ENCODE results near the gene ZNF846. TPM values are rescaled to one million over a fixed set of nuclear protein-coding genes. Genes with fewer than 3 reads are reported as not detected.
"Not testable (repeated sequence)": the region's sequence is repeated elsewhere in the genome, so short reads cannot be mapped to it uniquely, and the experiment has no call there.

The ZNF846 gene
- total RNA-seq, 2 donors from 2014 or later, result 3.9 to 12.0 TPM

- H3K9me3 ChIP-seq (ENCODE audit: control insufficient read depth, low read length, poor library complexity, severe bottlenecking), result peaks cover 3% of the 10 kb centered on the region
- no peak overlapping the region for H3K27ac Mint-ChIP-seq
- H3K36me3 Mint-ChIP-seq (ENCODE audit: low read depth), result no peaks in the 10 kb centered on the region
- ATAC-seq, result no peak
- H3K27me3 Mint-ChIP-seq, result no peaks in the 10 kb centered on the region
- H3K4me3 Mint-ChIP-seq, result no peak overlapping the region
- DNase-seq, result no peak
- no peaks in the 10 kb centered on the region for H3K4me1 Mint-ChIP-seq
Measured at GRCh38 chr19:9751446-9751845, 17.1 kb downstream of the ZNF846 start.

GRCh38 chr19:9741476-9742171, 26.9 kb downstream of the ZNF846 start:
- H3K4me3 Mint-ChIP-seq, result no peak overlapping the region
- no peaks in the 10 kb centered on the region for H3K4me1 Mint-ChIP-seq
- H3K27ac Mint-ChIP-seq, result no peak overlapping the region
- no peaks in the 10 kb centered on the region for H3K36me3 Mint-ChIP-seq (ENCODE audit: low read depth)
- ATAC-seq (no peak), DNase-seq (no peak)
- no peaks in the 10 kb centered on the region for H3K9me3 ChIP-seq (ENCODE audit: control insufficient read depth, low read length, poor library complexity, severe bottlenecking)
- no peaks in the 10 kb centered on the region for H3K27me3 Mint-ChIP-seq

- ATAC-seq (no peak), DNase-seq (no peak)
- H3K9me3 ChIP-seq (ENCODE audit: control insufficient read depth, low read length, poor library complexity, severe bottlenecking), result no peaks in the 10 kb centered on the region
- no peaks in the 10 kb centered on the region for H3K27me3 Mint-ChIP-seq
- no peaks in the 10 kb centered on the region for H3K4me1 Mint-ChIP-seq
- no peak overlapping the region for H3K4me3 Mint-ChIP-seq
- H3K36me3 Mint-ChIP-seq (ENCODE audit: low read depth), result no peaks in the 10 kb centered on the region
- no peak overlapping the region for H3K27ac Mint-ChIP-seq
Measured at GRCh38 chr19:9735986-9736385, 32.6 kb downstream of the ZNF846 start.

GRCh38 chr19:9730056-9730455, 38.5 kb downstream of the ZNF846 start:
- not testable (repeated sequence) for H3K36me3 Mint-ChIP-seq (ENCODE audit: low read depth); ATAC-seq; H3K27ac Mint-ChIP-seq; H3K9me3 ChIP-seq (ENCODE audit: control insufficient read depth, low read length, poor library complexity, severe bottlenecking); H3K4me3 Mint-ChIP-seq; H3K27me3 Mint-ChIP-seq; DNase-seq; H3K4me1 Mint-ChIP-seq

- Mint-ChIP-seq H3K36me3 (ENCODE audit: low read depth) (no peaks in the 10 kb centered on the region), H3K4me1 (no peaks in the 10 kb centered on the region), H3K27ac (no peak overlapping the region), H3K4me3 (no peak overlapping the region), H3K27me3 (no peaks in the 10 kb centered on the region)
- peaks cover 3% of the 10 kb centered on the region for H3K9me3 ChIP-seq (ENCODE audit: control insufficient read depth, low read length, poor library complexity, severe bottlenecking)
- DNase-seq (no peak), ATAC-seq (no peak)
Measured at GRCh38 chr19:9729162-9729561, 39.4 kb downstream of the ZNF846 start.

- DNase-seq (no peak), ATAC-seq (no peak)
- Mint-ChIP-seq H3K4me1 (no peaks in the 10 kb centered on the region), H3K36me3 (ENCODE audit: low read depth) (no peaks in the 10 kb centered on the region), H3K27ac (no peak overlapping the region), H3K4me3 (no peak overlapping the region), H3K27me3 (no peaks in the 10 kb centered on the region)
- peaks cover 3% of the 10 kb centered on the region for H3K9me3 ChIP-seq (ENCODE audit: control insufficient read depth, low read length, poor library complexity, severe bottlenecking)
Measured at GRCh38 chr19:9727644-9728043, 40.9 kb downstream of the ZNF846 start.

- H3K4me3 Mint-ChIP-seq; ATAC-seq; H3K27ac Mint-ChIP-seq; H3K9me3 ChIP-seq (ENCODE audit: control insufficient read depth, low read length, poor library complexity, severe bottlenecking); H3K4me1 Mint-ChIP-seq; DNase-seq; H3K36me3 Mint-ChIP-seq (ENCODE audit: low read depth); H3K27me3 Mint-ChIP-seq: not testable (repeated sequence)
Measured at GRCh38 chr19:9725508-9726201, 42.9 kb downstream of the ZNF846 start.

- peaks cover 3% of the 10 kb centered on the region for H3K9me3 ChIP-seq (ENCODE audit: control insufficient read depth, low read length, poor library complexity, severe bottlenecking)
- H3K27me3 Mint-ChIP-seq, result peaks cover 6% of the 10 kb centered on the region
- H3K4me1 Mint-ChIP-seq, result peaks cover 4% of the 10 kb centered on the region
- no peak overlapping the region for H3K27ac Mint-ChIP-seq
- no peaks in the 10 kb centered on the region for H3K36me3 Mint-ChIP-seq (ENCODE audit: low read depth)
- ATAC-seq (no peak), DNase-seq (no peak)
- H3K4me3 Mint-ChIP-seq, result no peak overlapping the region
Measured at GRCh38 chr19:9724157-9724556, 44.4 kb downstream of the ZNF846 start.

GRCh38 chr19:9721861-9722260, 46.7 kb downstream of the ZNF846 start:
- no peak overlapping the region for H3K27ac Mint-ChIP-seq
- peak overlapping the region; percentile 10 for H3K4me3 Mint-ChIP-seq
- no peak for DNase-seq
- peaks cover 3% of the 10 kb centered on the region for H3K9me3 ChIP-seq (ENCODE audit: control insufficient read depth, low read length, poor library complexity, severe bottlenecking)
- H3K36me3 Mint-ChIP-seq (ENCODE audit: low read depth), result peaks cover 3% of the 10 kb centered on the region
- peaks cover 4% of the 10 kb centered on the region for H3K4me1 Mint-ChIP-seq
- peaks cover 7% of the 10 kb centered on the region for H3K27me3 Mint-ChIP-seq
- peak; percentile 33 for ATAC-seq

GRCh38 chr19:9720541-9720940, 48.0 kb downstream of the ZNF846 start:
- Mint-ChIP-seq H3K4me1 (peaks cover 4% of the 10 kb centered on the region), H3K27me3 (peaks cover 7% of the 10 kb centered on the region), H3K4me3 (no peak overlapping the region), H3K27ac (no peak overlapping the region), H3K36me3 (ENCODE audit: low read depth) (peaks cover 3% of the 10 kb centered on the region)
- H3K9me3 ChIP-seq (ENCODE audit: control insufficient read depth, low read length, poor library complexity, severe bottlenecking), result peaks cover 3% of the 10 kb centered on the region
- DNase-seq, result no peak
- no peak for ATAC-seq

GRCh38 chr19:9711815-9712214, 56.7 kb downstream of the ZNF846 start:
- Mint-ChIP-seq H3K4me1 (no peaks in the 10 kb centered on the region), H3K27ac (no peak overlapping the region)
- ATAC-seq, result no peak

GRCh38 chr19:9709305-9709704, 59.2 kb downstream of the ZNF846 start:
- H3K27ac Mint-ChIP-seq, result no peak overlapping the region

More at GRCh38 chr19:9711815-9712214, 56.7 kb downstream of the ZNF846 start:
- Mint-ChIP-seq H3K4me3 (no peak overlapping the region), H3K27me3 (no peaks in the 10 kb centered on the region), H3K36me3 (ENCODE audit: low read depth) (peaks cover 2% of the 10 kb centered on the region)
- H3K9me3 ChIP-seq (ENCODE audit: control insufficient read depth, low read length, poor library complexity, severe bottlenecking), result no peaks in the 10 kb centered on the region
- DNase-seq, result no peak

GRCh38 chr19:9705836-9706235, 62.7 kb downstream of the ZNF846 start:
- H3K4me1 Mint-ChIP-seq, result peaks cover 6% of the 10 kb centered on the region
- no peaks in the 10 kb centered on the region for H3K9me3 ChIP-seq (ENCODE audit: control insufficient read depth, low read length, poor library complexity, severe bottlenecking)
- no peaks in the 10 kb centered on the region for H3K27me3 Mint-ChIP-seq
- no peak for ATAC-seq
- DNase-seq, result no peak
- peaks cover 5% of the 10 kb centered on the region for H3K36me3 Mint-ChIP-seq (ENCODE audit: low read depth)
- no peak overlapping the region for H3K27ac Mint-ChIP-seq
- H3K4me3 Mint-ChIP-seq, result no peak overlapping the region

More at GRCh38 chr19:9709305-9709704, 59.2 kb downstream of the ZNF846 start:
- Mint-ChIP-seq H3K4me1 (no peaks in the 10 kb centered on the region), H3K4me3 (no peak overlapping the region), H3K27me3 (no peaks in the 10 kb centered on the region), H3K36me3 (ENCODE audit: low read depth) (peaks cover 2% of the 10 kb centered on the region)
- no peaks in the 10 kb centered on the region for H3K9me3 ChIP-seq (ENCODE audit: control insufficient read depth, low read length, poor library complexity, severe bottlenecking)
- ATAC-seq (no peak), DNase-seq (no peak)

GRCh38 chr19:9702186-9702585, 66.4 kb downstream of the ZNF846 start:
- Mint-ChIP-seq H3K4me1 (peaks cover 6% of the 10 kb centered on the region), H3K4me3 (no peak overlapping the region)
- no peak for ATAC-seq

More at GRCh38 chr19:9702186-9702585, 66.4 kb downstream of the ZNF846 start:
- DNase-seq, result no peak
- H3K9me3 ChIP-seq (ENCODE audit: control insufficient read depth, low read length, poor library complexity, severe bottlenecking), result no peaks in the 10 kb centered on the region
- no peaks in the 10 kb centered on the region for H3K27me3 Mint-ChIP-seq
- no peak overlapping the region for H3K27ac Mint-ChIP-seq
- peaks cover 3% of the 10 kb centered on the region for H3K36me3 Mint-ChIP-seq (ENCODE audit: low read depth)
